GM19099 (cell line): ENCODE data around the gene POLQ.

Source experiments
- POLR2A ChIP-seq: IDR thresholded peaks from 3 replicates; pipeline ENCODE4 v1.6.1; 2011; ENCODE audit warnings: low read depth; ENCODE audit not compliant: insufficient read length; ENCODE audit errors: extremely low read depth

The POLQ gene

DNA sequence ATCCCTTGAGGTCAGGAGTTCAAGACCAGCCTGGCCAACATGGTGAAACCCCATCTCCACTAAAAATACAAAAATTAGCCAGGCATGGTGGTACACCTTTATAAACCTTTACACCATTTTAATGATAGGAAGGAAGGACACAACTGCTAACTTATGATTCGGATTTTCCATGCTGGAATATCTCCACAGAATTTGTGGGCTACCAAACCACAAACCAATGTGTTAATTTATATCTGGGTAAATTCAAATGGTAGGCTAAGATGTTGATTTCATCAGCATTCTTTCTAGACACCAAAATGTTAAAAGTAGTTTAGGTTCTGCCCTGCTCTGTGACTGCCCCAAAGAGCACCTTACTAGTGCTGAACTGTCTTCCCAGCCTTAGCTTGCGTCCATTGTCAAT is 72.8 kb downstream of the POLQ start:
- no peak for TF ChIP-seq POLR2A

DNA sequence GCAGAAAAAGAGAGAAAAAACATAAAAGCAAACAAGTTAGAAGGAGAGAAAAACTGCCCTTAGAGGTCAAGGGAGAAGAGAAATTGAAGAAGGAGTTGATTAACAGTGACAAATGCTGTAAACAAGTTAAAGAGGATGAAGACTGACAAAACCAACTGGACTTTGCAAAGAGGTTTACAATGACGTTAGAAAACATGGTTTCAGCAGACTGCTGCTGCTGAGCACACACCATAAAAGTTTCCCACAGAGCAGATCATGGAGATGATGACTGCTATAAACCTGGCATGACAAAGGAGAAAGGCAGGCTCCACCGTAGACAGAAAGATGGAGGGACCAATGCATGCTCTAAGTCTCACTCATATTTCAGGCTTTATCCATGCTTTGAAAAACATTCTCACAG is 78.7 kb downstream of the POLQ start:
- TF ChIP-seq POLR2A = no peak

- no peak for TF ChIP-seq POLR2A
Observed at GRCh38 chr3:121463745-121464144, 82.0 kb downstream of the POLQ start.

- TF ChIP-seq POLR2A = no peak
Observed at GRCh38 chr3:121462565-121462964, 83.2 kb downstream of the POLQ start.

DNA sequence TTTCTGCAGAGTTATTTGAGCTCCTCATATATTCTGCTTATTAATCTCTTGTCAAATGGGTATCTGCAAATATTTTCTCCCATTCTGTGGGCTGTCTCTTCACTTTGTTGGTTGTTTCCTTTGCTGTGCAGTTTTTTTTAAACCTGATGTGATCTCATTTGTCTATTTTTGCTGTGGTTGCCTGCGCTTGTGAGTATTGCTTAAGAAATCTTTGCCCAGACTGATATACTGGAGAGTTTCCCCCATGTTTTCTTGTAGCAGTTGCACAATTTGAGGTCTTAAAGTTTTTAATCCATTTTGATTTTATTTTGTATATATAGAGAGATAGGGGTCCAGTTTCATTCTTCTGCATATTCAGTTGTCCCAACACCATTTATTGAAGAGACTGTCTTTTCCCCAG is 102.3 kb downstream of the POLQ start:
- no peak for TF ChIP-seq POLR2A

DNA sequence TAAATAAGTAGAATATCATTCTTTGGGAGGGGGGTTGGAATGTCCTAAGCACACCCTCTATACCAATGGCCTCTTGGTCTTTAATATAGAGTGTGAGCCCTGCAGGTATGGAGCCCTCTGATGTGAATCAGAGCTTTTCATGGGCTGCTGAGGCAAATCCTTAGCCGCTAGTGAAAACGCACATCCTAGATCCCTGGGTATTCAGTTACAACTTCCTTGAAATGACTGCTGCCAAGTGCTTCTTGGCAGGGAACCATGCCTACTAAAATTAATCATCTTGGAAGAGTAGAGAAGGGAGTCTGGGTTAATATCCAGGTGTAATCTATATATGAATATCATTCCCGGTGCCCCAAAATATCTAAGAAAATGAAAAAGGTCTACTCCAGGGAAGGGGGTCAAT is 109.1 kb downstream of the POLQ start:
- TF ChIP-seq POLR2A = no peak

DNA sequence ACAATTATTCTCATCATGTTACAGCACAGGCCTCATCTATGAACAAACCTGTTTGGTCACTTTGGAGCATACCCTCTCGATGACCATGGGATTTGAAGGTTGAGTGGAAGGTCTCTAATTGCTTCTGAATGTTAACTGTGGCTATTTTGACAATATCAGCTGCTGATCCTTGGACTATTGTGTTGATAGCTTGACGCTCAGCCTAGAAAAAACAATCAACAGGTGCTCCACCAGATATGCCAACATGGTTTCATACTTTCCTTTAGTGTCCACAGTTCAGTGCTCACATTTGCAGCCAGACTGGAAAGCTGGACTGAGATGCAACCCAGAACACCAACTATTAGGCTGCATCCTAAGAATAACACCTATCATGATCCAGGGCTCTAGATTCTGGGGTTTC is 109.7 kb downstream of the POLQ start:
- no peak for TF ChIP-seq POLR2A

- no peak for TF ChIP-seq POLR2A
Observed at GRCh38 chr3:121431726-121432517, 113.9 kb downstream of the POLQ start.

DNA sequence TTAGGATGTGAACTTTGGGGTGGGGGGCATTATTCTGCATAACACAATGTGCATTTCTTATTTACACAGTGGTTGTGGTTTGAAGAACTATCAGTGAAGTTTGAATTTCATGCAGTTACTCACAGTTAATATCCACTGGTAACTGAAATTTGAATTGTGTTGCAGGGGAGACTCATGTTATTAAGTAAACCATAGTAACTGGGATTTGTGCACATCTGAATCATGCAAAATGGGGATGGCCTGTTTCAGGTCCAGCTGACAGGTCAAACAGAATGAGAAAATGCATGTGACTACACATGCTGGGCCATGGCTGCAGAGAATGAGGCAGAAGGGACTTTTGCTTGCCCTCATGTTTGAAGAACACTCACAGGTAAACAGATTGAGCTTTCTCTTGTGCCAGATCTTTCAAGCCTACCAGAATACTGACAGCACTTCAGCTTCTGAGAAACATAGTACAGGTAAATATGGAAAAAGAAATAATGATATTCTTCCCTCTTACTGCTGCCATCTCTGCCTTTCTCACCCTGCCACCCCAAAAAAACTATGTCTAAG is 115.0 kb downstream of the POLQ start:
- no peak for TF ChIP-seq POLR2A

DNA sequence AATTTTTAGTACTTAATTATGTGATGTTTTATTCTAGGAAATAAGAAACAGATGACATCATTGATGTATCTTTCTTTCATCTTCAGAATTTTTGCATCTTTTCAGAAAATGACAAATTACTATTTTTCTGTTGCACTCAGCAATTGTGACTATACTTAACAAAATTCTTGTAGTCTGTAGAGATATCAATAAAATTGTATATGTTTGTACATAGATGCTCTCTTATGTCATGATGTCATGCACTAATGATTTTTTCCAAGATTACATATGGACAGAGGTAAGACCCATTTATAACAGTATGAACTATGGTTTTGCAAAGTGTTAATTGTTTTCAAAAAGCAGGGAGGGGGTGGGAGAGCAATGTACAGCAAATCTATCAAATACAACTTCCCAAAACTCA is 121.2 kb downstream of the POLQ start:
- no peak for TF ChIP-seq POLR2A

- no peak for TF ChIP-seq POLR2A
Observed at GRCh38 chr3:121418182-121418581, 127.6 kb downstream of the POLQ start.

DNA sequence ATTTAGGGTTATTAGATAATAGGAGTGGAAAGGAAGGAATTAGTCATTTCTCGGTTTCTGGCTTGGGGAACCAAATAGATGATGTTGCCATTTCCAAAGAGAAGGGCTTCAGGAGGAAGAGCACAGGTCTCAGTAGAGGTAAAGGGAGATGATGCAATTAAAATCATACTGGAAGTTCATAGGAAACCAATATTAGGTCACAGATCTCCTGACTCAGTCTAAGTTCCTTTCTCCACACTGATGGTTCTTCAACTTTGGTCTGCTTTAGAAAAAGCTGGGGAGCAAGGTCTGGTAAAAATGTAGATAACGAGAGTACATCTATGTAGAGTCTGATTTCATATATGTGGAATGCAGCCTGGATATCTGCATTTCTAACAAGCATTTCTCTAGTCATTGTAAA is 130.9 kb downstream of the POLQ start:
- TF ChIP-seq POLR2A = no peak

GRCh38 chr3:121411523-121411922 is 134.3 kb downstream of the POLQ start:
- no peak for TF ChIP-seq POLR2A

DNA sequence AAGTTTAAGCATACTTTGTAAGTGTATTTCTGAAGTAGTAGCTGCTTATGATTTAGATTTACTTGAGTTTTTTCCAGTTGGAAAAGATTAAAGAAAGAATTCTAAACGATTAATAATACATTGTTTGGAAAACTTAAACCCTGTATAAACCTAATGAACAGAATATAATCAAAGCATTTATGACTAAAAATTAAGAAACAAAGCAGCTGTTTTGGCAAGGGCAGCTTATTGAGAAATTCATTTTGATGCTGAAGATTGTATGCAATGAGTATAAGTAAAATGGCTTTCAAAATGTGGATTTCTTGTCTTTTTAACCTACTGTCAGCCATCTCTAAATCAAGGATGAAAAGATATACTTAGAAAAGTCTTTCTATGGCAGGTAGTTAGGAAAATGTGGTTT is 140.2 kb downstream of the POLQ start:
- no peak for TF ChIP-seq POLR2A

DNA sequence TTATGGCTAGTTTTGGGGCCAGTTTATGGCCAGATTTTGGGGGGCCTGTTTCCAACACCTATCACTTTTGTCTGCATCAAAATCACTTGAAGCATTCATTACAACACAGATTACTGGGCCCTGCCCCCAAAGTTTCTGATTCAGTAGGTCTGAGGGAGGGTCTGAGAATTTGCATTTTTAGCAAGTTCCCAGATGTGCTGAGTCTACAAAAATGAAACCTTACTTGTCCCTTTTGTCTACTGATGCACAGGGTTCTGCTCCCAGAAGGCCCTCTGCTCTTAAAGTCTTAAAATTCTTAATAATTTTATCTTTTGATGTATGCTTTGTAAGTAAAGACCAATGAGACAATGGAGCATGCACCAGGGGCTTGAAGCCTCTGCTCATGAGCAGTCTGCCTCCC is 146.0 kb downstream of the POLQ start:
- no peak for TF ChIP-seq POLR2A
